A549 (cell line): ENCODE measurements around the gene AKR1C3. TPM values are rescaled to one million over a fixed set of nuclear protein-coding genes. Genes with fewer than 3 reads are reported as not detected.

ENCODE experiments used
- ATAC-seq, 2 experiments: fragments of 200-7000 bp in 1 of 2; fragments of >200 bp in 1 of 2; cut with Nextera tagmentation in 1 of 2; cut with Tn5 transposase in 1 of 2; 3 replicates each; pipeline versions ENCODE4 v1.8.0 to v1.9.1; 2018 to 2020; ENCODE audit warnings: mild to moderate bottlenecking in 1 of 2, moderate library complexity in 1 of 2
- CTCF ChIA-PET: fragments of 300-600 bp; sonication (Branson Sonifier 250); formaldehyde crosslinking; extraction: SDS; loops from one replicate; lab custom pipeline; 2021; ENCODE audit warnings: antibody characterized with exemption, inconsistent platforms; lab: Yijun Ruan, JAX
- POLR2A ChIA-PET: fragments of 350-600 bp; formaldehyde crosslinking; extraction: SDS; loops from one replicate; lab custom pipeline; 2021; ENCODE audit warnings: antibody characterized with exemption, inconsistent platforms; lab: Yijun Ruan, JAX
- DNase-seq, 2 experiments: peaks; one replicate each; pipeline versions ENCODE4 v3.0.0 to v3.0.0-alpha.2; 2011 to 2016; ENCODE audit warnings: low read depth in 1 of 2, low spot score in 1 of 2
- FAIRE-seq: peaks from 2 replicates; lab custom pipeline; 2011; peaks lifted over from hg19 to GRCh38; lab: Jason Lieb, UNC
- H3K27ac ChIP-seq, 2 experiments: fragments of >200 bp; sonication (Bioruptor Twin); formaldehyde crosslinking; 3 replicates each; pipeline ENCODE4 v1.5.1; 2016 to 2017
- H3K4me1 ChIP-seq: fragments of >200 bp; sonication (Bioruptor Twin); formaldehyde crosslinking; 3 replicates; pipeline ENCODE4 v1.6.1; 2016
- H3K4me2 ChIP-seq: fragments of >200 bp; sonication (Bioruptor Twin); formaldehyde crosslinking; 3 replicates; pipeline ENCODE4 v1.6.1; 2016
- H3K4me3 ChIP-seq: fragments of >200 bp; sonication (Bioruptor Twin); formaldehyde crosslinking; 3 replicates; pipeline ENCODE4 v1.5.1; 2016
- H3K9me3 ChIP-seq: fragments of >200 bp; sonication (Bioruptor Twin); formaldehyde crosslinking; 3 replicates; pipeline ENCODE4 v1.6.1; 2016
- BCL3 ChIP-seq: fragments of >200 bp; sonication (Bioruptor Twin); formaldehyde crosslinking; IDR thresholded peaks from 3 replicates; pipeline ENCODE4 v1.6.1; 2016
- CBX2 ChIP-seq: fragments of 200-600 bp; sonication (generic); IDR thresholded peaks from 2 replicates; pipeline ENCODE4 v1.6.1; 2016; ENCODE audit warnings: low read depth, mild to moderate bottlenecking, borderline replicate concordance
- EHF ChIP-seq: fragments of 250-450 bp; sonication (Bioruptor Pico); IDR thresholded peaks from 2 replicates; pipeline ENCODE4 v1.5.0; 2020; ENCODE audit warnings: mild to moderate bottlenecking
- ELK1 ChIP-seq: fragments of 150-350 bp; IDR thresholded peaks from 2 replicates; pipeline ENCODE4 v1.6.1; 2014; ENCODE audit warnings: low read depth, mild to moderate bottlenecking, low read length
- FOSB ChIP-seq: fragments of 250-450 bp; sonication (Bioruptor Pico); IDR thresholded peaks from 2 replicates; pipeline ENCODE4 v1.5.0; 2020; ENCODE audit warnings: mild to moderate bottlenecking, moderate library complexity
- GATA3 ChIP-seq: IDR thresholded peaks from 2 replicates; pipeline ENCODE4 v1.6.1; 2012; ENCODE audit warnings: borderline replicate concordance
- HMGXB4 ChIP-seq: fragments of 250-450 bp; sonication (Bioruptor Pico); IDR thresholded peaks from 2 replicates; pipeline ENCODE4 v1.5.0; 2021; ENCODE audit warnings: mild to moderate bottlenecking, moderate library complexity, borderline replicate concordance
- HOXA7 ChIP-seq: fragments of 250-450 bp; sonication (Bioruptor Pico); IDR thresholded peaks from 2 replicates; pipeline ENCODE4 v1.5.0; 2020; ENCODE audit warnings: mild to moderate bottlenecking, moderate library complexity
- HOXB13 ChIP-seq: fragments of 250-450 bp; sonication (Bioruptor Pico); IDR thresholded peaks from 2 replicates; pipeline ENCODE4 v1.5.0; 2020; ENCODE audit warnings: low read depth, mild to moderate bottlenecking, moderate library complexity
- HOXB5 ChIP-seq: fragments of 250-450 bp; sonication (Bioruptor Pico); IDR thresholded peaks from 2 replicates; pipeline ENCODE4 v1.5.0; 2020; ENCODE audit warnings: mild to moderate bottlenecking, moderate library complexity
- JUN ChIP-seq, 2 experiments: fragments of >200 bp; sonication (Bioruptor Twin); formaldehyde crosslinking; IDR thresholded peaks; 2 replicates in 1 of 2; 3 replicates in 1 of 2; pipeline ENCODE4 v1.6.1; 2016 to 2017
- KDM5A ChIP-seq: fragments of 200-600 bp; sonication (generic); IDR thresholded peaks from 2 replicates; pipeline ENCODE4 v1.6.1; 2016; ENCODE audit warnings: antibody characterized with exemption, mild to moderate bottlenecking
- MAZ ChIP-seq: fragments of 150-350 bp; IDR thresholded peaks from 2 replicates; pipeline ENCODE4 v1.6.1; 2014; ENCODE audit warnings: antibody characterized with exemption, low read depth, low read length, borderline replicate concordance
- MYC ChIP-seq: IDR thresholded peaks from 2 replicates; pipeline ENCODE4 v1.6.1; 2012; ENCODE audit warnings: mild to moderate bottlenecking, inconsistent platforms, low read length, improper control_type of control experiment, borderline replicate concordance
- NR3C1 ChIP-seq: fragments of >200 bp; sonication (Bioruptor Twin); formaldehyde crosslinking; IDR thresholded peaks from 3 replicates; pipeline ENCODE4 v1.6.1; 2017
- PHF8 ChIP-seq: fragments of 200-600 bp; sonication (generic); IDR thresholded peaks from 2 replicates; pipeline ENCODE4 v1.6.1; 2016; ENCODE audit warnings: low read depth, mild to moderate bottlenecking, antibody characterized with exemption, moderate library complexity, borderline replicate concordance
- RAD21 ChIP-seq, 2 experiments: fragments of >200 bp in 1 of 2; sonication (Bioruptor Twin) in 1 of 2; formaldehyde crosslinking in 1 of 2; IDR thresholded peaks in 1 of 2; conservative IDR thresholded peaks in 1 of 2; 2 replicates in 1 of 2; 3 replicates in 1 of 2; pipeline ENCODE4 v1.6.1; 2012 to 2018; ENCODE audit warnings: inconsistent platforms in 1 of 2
- RARB ChIP-seq: fragments of 250-450 bp; sonication (Bioruptor Pico); IDR thresholded peaks from 2 replicates; pipeline ENCODE4 v1.8.0; 2021; ENCODE audit warnings: mild to moderate bottlenecking, moderate library complexity
- REST ChIP-seq: fragments of 200-600 bp; sonication (generic); IDR thresholded peaks from 2 replicates; pipeline ENCODE4 v1.6.1; 2016; ENCODE audit warnings: antibody characterized with exemption, mild to moderate bottlenecking, moderate library complexity
- TFCP2L1 ChIP-seq: fragments of 250-450 bp; sonication (Bioruptor Pico); IDR thresholded peaks from 2 replicates; pipeline ENCODE4 v1.5.0; 2021; ENCODE audit warnings: mild to moderate bottlenecking
- ZFP36 ChIP-seq: fragments of 450-650 bp; IDR thresholded peaks from 2 replicates; pipeline ENCODE4 v1.6.1; 2014; ENCODE audit warnings: borderline replicate concordance; ENCODE audit not compliant: partially characterized antibody
- WGBS: methylation state at CpG from one replicate; pipeline ENCODE4 v1.1.6; 2017; ENCODE audit errors: missing lambda C conversion rate; 5-methylcytosine and 5-hydroxymethylcytosine counted together
- polyA plus RNA-seq, 4 experiments: library from polyadenylated mRNA; depleted of rRNA in 3 of 4; stranded (reverse); fragments of >200 nt; fragmentation: RNase III in 1 of 4; extraction: RNeasy Plus Mini Kit Qiagen cat#74134 plus additional on column Dnase treatment in 1 of 4; gene quantifications; 2 replicates in 3 of 4; 3 replicates in 1 of 4; pipeline ENCODE4 v1.2.3, GENCODE V29; 2011 to 2017

AKR1C3 gene
- polyA plus RNA-seq, 2 of the 4 experiments (the other 2 are of a cell fraction) = 1,998 to 3,820 TPM

GRCh38 chr10:5071411-5072198 lies 22.6 kb upstream of the AKR1C3 start (continued):
- TF ChIP-seq PHF8 (no peak), CBX2 (no peak), RAD21 (conservative IDR thresholded peaks at IDR 0.05 in 1 of 2, IDR thresholded peaks at IDR 0.05 in 1 of 2) (peak; percentile 36 to 57; a peak in 4 of 5 replicates), REST (no peak), BCL3 (peak; percentile 79; the same call in 2 of the 3 replicates), NR3C1 (no peak), GATA3 (peak; percentile 94), HOXB5 (CRISPR knock-in tag) (peak; percentile 81), MAZ (no peak), MYC (no peak), RARB (no peak), ELK1 (no peak), JUN (IDR thresholded peaks at IDR 0.05) (peak; percentile 96), HMGXB4 (CRISPR knock-in tag) (no peak), ZFP36 (no peak), HOXA7 (CRISPR knock-in tag) (peak; percentile 67; the same call in 1 of the 2 replicates), TFCP2L1 (no peak), FOSB (CRISPR knock-in tag) (no peak), KDM5A (no peak)

GRCh38 chr10:5073659-5074058 lies 20.6 kb upstream of the AKR1C3 start:
- TF ChIP-seq HOXB13 (CRISPR knock-in tag) = no peak
- TF ChIP-seq EHF (CRISPR knock-in tag) = no peak
- TF ChIP-seq, all 56 proteins: peak for 0
- FAIRE-seq (no peak), DNase-seq (no peak), ATAC-seq (no peak)
- Histone ChIP-seq H3K4me1 (peaks cover 78% of the 10 kb centered on the region), H3K27ac (peak overlapping the region; percentile 95 to 96), H3K4me3 (no peak overlapping the region), H3K9me3 (peaks cover 29% of the 10 kb centered on the region; the same call in 1 of the 3 replicates), H3K4me2 (peak overlapping the region; percentile 65; the same call in 2 of the 3 replicates)
- 100% methylated on average over 2 of the region's 2 CpGs for WGBS
- ChIA-PET POLR2A (no interaction called here), CTCF (no interaction called here)
